ENCODE data around the gene SH3RF2. TPM values are rescaled to one million over a fixed set of nuclear protein-coding genes. Genes with fewer than 3 reads are reported as not detected.

Gene SH3RF2
- total and polyA plus RNA-seq, 2 of the 13 experiments (the other 11 are each of a cell fraction or from before 2014, with no cell fraction given), result 2.6 to 3.7 TPM

DNA sequence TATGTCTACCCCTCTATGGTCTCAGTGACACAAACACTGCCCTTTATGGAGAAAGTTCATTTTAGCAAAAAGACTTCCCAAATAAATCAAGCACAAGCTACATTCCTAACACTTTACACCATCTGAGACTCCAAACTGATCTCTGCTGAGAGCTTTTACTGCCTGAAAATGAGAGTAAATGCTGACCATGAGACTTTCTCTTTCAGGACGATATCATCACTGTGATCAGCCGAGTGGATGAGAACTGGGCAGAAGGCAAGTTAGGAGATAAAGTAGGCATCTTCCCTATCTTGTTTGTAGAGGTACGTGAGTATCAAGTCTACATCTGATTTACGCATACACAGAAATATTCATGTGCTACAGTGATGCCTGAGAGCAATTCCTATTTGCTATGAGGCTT is 67.5 kb downstream of the SH3RF2 start:
- peaks cover 2 to 6% of the 10 kb centered on the region in 2 experiments; a peak in 4 of 5 replicates for H3K36me3 ChIP-seq (replicated peaks in 1 of 2; ENCODE audit: control insufficient read depth in 1 of 2, insufficient read depth in 2 of 2, low read length in 2 of 2)
- intact Hi-C loops (cut with micrococcal nuclease; ENCODE audit: unreplicated experiment), result no loop called here
- no TSS peak for BruUV-seq (replicated peaks)

More for the DNA sequence above, 67.5 kb downstream of the SH3RF2 start:
- no peak for ATAC-seq
- 94% methylated on average over 4 of the region's 4 CpGs for WGBS (ENCODE audit: low lambda C conversion rate)
- peaks cover 16% of the 10 kb centered on the region for H3K4me1 ChIP-seq (ENCODE audit: insufficient read depth, low read length)
- TF ChIP-seq BORCS8-MEF2B (CRISPR knock-in tag; IDR thresholded peaks at IDR 0.05) (no peak), ZFP36L1 (CRISPR knock-in tag; IDR thresholded peaks at IDR 0.05) (no peak), SALL1 (CRISPR knock-in tag; IDR thresholded peaks at IDR 0.05) (no peak), AKAP8 (CRISPR knock-in tag; IDR thresholded peaks at IDR 0.05) (no peak), MAFG (CRISPR knock-in tag; IDR thresholded peaks at IDR 0.05) (no peak), MXI1 (IDR thresholded peaks at IDR 0.05; ENCODE audit: borderline replicate concordance, low read depth, low read length) (no peak), SMAD9 (CRISPR knock-in tag; IDR thresholded peaks at IDR 0.05) (no peak), KDM2A (CRISPR knock-in tag; IDR thresholded peaks at IDR 0.05; ENCODE audit: borderline replicate concordance, low read depth) (no peak), RBM22 (optimal IDR thresholded peaks at IDR 0.05; ENCODE audit: low read length) (no peak), FUBP1 (CRISPR knock-in tag; IDR thresholded peaks at IDR 0.05; ENCODE audit: borderline replicate concordance) (no peak), HOXA5 (CRISPR knock-in tag; IDR thresholded peaks at IDR 0.05) (no peak), TBL1XR1 (IDR thresholded peaks at IDR 0.05; ENCODE audit: borderline replicate concordance, low read length, partially characterized antibody) (no peak), TEF (CRISPR knock-in tag; IDR thresholded peaks at IDR 0.05) (no peak), CERS6 (CRISPR knock-in tag; IDR thresholded peaks at IDR 0.05) (no peak)
- TF ChIP-seq, protein P1, sequence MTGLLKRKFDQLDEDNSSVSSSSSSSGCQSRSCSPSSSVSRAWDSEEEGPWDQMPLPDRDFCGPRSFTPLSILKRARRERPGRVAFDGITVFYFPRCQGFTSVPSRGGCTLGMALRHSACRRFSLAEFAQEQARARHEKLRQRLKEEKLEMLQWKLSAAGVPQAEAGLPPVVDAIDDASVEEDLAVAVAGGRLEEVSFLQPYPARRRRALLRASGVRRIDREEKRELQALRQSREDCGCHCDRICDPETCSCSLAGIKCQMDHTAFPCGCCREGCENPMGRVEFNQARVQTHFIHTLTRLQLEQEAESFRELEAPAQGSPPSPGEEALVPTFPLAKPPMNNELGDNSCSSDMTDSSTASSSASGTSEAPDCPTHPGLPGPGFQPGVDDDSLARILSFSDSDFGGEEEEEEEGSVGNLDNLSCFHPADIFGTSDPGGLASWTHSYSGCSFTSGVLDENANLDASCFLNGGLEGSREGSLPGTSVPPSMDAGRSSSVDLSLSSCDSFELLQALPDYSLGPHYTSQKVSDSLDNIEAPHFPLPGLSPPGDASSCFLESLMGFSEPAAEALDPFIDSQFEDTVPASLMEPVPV (CRISPR knock-in tag; IDR thresholded peaks at IDR 0.05), result no peak
- TF ChIP-seq, protein P2, sequence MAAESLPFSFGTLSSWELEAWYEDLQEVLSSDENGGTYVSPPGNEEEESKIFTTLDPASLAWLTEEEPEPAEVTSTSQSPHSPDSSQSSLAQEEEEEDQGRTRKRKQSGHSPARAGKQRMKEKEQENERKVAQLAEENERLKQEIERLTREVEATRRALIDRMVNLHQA (CRISPR knock-in tag; IDR thresholded peaks at IDR 0.05), result no peak
- no peak overlapping the region for H3K4me2 ChIP-seq (ENCODE audit: low read depth, low read length)
- no peak overlapping the region for H3K27ac ChIP-seq (ENCODE audit: extremely low read length, insufficient read depth, low read length)
- H3K79me2 ChIP-seq (ENCODE audit: insufficient read depth, low read length), result no peaks in the 10 kb centered on the region
- no peak overlapping the region for H3K9ac ChIP-seq (ENCODE audit: insufficient read depth, low read depth, low read length)
- no peaks in the 10 kb centered on the region for H3K27me3 ChIP-seq (ENCODE audit: control insufficient read depth in 1 of 2, insufficient read depth in 2 of 2, low read length in 2 of 2)
- in situ Hi-C loops (cut with HindIII; ENCODE audit: extremely low pct_ligation_motif_present, low pct_unique_long_range_greater_than_20kb), result no loop called here
- POLR2A ChIA-PET, result no interaction called here
- no peak overlapping the region for H3K4me3 ChIP-seq (replicated peaks in 1 of 3; ENCODE audit: insufficient read depth in 1 of 3, low read depth in 2 of 3, low read length in 3 of 3)
- no peaks in the 10 kb centered on the region for H3K9me3 ChIP-seq (ENCODE audit: low read length)
- DNase-seq (ENCODE audit: low spot score), result no peak
- H4K20me1 ChIP-seq (ENCODE audit: insufficient read depth, low read length), result no peaks in the 10 kb centered on the region
- H2AFZ ChIP-seq (ENCODE audit: low read length), result no peak overlapping the region
- FAIRE-seq, result no peak
- CTCF ChIA-PET (ENCODE audit: low intra/inter-chr PET ratio, low total read pairs), result no interaction called here
